ENCODE measurements around the gene EXOSC7.

EXOSC7 gene

DNA sequence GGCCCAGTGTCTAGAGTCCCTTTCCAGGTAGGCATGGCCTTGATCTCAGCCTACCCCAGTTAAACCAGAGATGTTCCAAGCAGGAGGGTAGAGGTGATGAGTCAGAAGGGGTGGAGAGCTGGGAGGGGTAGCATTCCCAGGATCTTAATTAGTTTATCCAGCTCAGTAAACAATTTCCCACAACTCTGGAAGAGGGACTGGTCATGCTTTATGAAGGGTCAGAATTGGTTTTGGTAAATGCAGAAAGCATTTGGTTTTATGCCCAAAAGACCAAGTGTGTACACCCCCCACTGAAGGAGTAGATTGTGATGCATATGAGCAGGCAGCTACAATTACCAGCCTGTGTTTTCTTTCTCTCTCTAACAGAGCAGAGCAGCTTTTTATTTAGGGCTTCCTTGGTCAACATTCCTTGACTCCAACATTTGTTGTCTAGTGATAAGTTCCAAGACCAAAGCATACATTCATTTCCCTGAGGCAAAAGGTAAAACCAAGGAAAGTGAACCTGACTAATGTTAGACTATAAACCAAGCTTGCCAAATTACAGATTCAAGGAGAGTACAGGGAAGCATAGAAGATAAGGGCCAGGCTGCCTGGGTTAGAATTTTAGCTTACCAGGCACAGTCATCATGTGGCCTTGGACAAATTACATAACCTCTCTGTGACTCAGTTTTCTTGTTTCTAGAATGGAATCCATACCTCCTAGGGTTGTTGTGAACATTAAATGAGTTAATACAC lies 17.6 kb downstream of the EXOSC7 start:
- DNase-seq, result no peak

DNA sequence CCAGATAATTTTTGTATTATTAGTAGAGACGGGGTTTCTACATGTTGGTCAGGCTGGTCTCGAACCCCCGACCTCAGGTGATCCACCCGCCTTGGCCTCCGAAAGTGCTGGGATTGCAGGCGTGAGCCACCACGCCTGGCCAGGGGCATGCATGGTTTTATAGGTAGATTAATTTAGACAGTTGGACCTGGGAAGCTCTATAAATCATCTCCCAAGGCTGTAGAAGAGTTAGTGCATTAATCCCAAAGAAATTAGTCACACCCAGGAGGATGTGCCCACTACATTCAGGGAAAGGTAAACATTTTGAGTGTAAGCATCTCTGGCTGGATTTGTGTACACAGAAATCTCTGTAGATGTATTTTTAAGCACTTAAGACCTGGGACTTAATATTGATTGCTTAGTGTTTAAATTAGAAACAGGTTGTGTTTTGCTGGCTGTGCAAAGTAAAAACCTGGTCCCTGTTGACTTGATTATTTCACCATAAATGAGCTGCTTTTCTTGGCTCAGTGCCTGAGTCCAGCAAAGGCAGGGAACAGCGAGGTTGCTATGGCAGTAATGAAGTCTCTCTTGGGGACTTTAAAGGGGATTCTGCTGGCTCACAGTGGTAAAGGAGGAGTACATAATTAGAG lies 19.2 kb downstream of the EXOSC7 start:
- no peak for DNase-seq

DNA sequence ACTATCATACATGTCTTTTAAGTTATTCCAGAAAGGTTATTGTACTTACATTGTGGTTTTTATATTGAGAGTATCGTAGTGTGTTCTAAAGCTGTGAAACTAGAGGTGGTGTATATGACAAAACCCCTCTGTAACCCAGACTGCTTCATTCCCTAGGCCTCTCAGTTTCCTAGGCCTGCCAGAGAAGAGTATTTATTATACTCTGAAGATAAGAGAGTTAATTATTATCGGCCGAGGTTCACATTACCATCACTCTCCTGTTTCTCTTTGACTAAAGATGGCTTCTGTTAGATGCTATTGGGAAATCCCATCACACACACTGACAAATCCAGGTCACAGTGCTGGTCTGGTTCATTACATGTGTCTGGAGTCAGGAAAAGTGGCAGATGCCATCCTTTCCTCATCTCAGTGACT lies 20.5 kb downstream of the EXOSC7 start:
- DNase-seq, result no peak

DNA sequence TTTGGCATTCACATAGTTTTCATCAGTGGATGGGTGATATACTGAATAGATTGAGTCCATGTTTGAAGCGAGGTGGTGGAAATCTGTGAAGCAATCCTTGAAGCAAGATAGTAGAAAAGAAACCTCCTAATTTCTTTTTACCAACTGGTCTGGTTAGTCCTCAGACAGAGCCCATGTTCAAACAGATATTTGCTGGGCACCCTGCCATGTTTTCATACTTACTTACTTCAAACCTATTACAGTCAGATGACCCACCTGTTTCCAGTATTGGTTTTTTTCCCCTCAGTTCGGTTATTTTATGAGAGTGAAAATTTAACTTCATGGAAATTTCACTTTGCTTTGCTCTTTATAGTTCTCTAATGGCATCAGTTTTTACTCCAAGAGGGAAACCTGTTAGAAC lies 23.7 kb downstream of the EXOSC7 start:
- DNase-seq, result no peak

DNA sequence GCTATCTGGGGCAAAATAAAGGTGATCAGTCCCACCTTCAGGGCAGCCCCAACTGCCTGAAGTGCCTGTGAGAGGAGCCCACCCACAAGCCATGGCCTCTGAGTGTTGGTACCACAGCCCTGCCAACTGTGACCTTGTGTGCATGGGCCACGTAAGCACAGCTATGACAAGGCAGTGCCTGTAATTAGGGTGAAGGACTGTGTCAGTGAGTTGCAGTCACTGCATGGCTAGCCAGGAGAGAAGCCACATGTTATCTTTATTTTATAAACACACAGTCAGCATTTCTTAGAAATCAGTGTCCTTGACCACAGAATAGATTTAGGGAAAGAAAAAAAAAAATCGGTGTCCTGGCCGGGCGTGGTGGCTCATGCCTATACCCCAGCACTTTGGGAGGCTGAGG lies 24.8 kb downstream of the EXOSC7 start:
- DNase-seq, result no peak

DNA sequence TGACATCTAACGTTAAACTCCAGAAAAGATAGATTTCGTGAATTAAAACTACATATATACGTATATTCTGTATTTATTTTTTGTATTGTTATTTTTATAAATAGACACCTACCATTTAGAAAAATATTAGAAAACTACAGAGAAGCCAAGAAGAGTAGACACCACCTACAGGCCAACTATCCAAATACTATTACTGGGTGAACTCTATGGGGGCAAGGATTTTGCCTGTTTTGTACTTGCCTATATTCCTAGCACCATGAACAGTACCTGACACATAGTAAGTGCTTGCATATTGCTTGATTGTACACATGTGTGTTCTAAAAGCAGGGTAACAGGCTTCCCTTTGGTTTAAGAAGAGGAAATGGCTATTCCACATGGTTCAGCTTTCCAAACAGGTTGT lies 25.7 kb downstream of the EXOSC7 start:
- no peak for DNase-seq

DNA sequence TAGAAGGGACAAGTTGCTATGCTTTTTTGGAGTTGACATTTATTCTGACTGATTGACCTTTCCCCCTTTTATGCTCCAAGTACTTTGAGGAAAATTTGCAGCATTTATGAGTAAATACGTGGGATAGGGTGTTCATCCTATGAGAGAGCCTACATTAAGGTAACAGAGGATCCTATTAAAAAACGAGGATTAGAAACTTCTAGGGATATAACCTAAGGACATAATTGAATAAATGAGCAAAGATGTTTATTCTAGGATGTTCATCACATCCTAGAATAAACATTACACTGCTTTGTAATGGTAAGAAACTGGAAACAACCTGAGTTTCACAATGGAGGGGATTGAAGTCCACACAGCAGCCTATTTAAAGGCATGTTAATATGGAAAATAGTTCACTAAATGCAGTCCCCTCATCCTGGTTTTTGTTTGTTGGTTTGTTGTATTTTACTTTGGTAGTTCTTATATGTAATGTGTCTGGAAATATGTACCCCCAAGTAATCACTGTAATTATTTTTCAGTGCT lies 26.2 kb downstream of the EXOSC7 start:
- no peak for DNase-seq

DNA sequence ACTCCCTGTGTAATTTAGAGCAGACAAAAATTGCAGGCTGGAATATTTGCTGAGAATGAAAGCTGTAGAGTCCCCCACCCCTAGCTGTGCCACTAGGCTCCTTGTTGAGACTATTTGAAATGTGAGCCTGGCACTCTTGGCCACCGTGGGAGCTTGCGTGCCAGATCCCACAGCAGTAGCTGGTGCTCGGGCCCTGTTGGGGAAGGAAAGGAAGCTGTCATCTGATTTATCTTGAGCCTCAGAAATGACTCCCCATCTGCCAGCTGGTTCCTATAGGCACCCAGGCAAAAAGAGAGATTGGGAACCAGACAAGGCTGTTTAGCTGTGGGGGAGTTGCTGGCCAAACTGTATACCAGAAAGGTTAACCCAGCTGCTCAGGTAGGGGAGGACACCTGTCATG lies 26.7 kb downstream of the EXOSC7 start:
- no peak for DNase-seq

DNA sequence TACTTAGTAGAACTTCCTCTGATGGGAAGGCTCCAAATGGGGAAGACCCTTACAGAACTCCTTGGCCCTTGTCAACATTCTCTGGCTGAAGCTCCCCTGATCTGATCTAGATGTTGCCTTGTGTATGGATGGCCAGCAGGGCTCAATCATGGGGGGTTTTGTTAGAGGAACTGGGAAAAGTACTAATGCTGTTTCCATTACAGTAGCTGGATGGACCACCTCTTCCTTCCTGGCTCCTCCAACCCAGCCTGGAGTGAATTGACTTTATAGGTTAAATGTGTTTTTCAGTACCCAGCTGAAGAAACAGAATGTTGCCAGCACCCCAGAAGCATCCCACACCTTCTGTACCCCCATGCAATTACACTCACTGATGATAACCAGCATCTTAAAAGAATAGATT lies 27.4 kb downstream of the EXOSC7 start:
- no peak for DNase-seq

DNA sequence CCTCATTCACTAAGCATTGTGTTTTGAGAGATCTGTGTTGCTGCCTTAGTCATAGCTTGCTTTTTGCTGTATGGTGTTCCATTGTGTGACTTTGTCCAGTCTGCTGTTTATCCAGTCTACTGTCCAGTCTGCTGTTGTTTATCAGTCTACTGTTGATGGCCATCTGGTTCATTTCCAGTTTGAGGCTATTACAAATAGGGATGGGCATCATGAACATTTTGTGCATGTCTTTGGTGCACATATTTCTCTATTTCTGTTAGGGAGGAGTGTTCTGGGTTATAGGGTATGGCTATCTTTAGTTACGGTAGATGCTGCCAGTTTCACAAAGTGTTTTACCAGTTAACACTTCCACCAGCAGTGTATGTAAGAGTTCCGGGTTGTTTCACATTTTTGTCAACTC lies 27.8 kb downstream of the EXOSC7 start:
- DNase-seq, result no peak

DNA sequence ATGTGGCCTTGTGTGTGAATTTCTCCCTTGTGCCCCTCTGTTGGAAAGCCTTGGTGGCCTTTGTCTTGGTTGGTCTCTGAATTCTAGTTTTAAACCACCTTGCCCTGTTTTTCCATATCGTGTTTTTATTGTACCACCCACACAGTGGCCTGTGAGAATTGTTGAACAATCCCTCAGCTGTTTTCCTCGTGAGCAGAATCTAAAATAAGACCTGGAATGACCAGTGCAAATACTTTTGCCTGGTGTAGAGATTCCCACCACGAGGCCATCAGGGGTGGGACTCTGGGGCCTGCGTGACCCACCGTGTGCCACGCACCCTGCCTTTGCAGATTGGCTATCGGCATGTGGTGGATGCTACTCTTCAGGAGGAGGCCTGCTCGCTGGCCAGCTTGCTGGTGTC lies 31.0 kb downstream of the EXOSC7 start:
- DNase-seq, result no peak

DNA sequence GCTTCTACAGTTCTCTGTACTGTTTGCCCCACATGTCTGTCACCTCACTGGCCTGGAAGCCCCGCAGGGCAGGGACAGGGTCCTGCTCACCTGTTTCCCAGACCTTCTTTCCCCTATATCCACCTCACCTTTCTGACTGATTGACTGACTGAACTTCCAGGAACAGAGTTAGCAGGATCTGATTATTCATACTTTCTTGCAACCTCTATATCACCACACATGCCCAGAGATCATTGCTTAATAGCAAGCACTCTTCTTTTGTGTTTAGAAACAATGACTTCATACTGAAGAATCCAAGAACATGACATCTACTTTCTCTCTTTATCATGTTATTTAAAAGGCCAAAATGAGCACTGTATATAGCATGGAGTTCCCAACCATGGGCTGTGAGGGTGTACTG lies 32.1 kb downstream of the EXOSC7 start:
- DNase-seq, result no peak

DNA sequence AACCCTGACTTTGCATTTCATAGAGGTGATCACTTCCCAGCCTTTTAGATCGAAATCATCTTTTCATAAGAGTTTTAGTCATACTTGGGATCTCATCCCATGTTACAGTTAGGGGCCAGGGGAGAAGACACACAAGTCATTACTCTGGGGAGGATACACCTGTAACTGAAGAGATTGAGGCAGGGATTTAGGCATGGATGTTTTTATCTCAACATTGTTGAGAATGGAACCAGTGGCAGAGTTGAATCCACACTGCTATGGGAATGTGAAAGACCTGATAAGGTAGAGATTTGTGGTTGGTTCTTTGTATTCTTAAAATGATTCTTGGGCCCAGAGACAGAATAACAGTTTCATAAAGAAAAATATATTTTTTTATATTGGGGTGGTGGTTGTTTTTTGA lies 33.8 kb downstream of the EXOSC7 start:
- DNase-seq, result no peak

DNA sequence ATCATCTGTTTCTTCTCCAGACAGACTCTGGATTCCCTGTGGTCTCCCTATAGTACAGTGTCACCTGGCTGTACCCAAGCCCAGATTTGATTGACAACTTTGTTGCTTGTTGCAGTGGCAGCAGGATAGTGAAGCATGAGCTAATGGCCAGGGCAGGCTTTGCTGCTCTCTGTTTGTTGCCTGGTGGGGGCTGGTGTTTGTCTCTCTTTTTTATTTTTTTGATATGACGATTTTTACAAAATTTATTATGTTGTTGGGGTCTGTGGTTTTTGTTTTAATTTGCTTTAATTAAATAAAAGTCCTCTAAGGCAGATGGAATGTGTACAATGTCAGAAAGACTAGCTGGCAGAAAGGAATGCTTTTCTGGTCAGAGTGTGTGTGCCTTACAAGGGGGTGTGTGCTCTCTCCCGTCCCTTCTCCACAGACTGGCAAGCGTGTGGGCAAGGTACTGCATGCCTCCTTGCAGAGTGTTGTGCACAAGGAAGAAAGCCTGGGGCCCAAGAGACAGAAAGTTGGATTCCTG lies 34.8 kb downstream of the EXOSC7 start:
- no peak for DNase-seq

DNA sequence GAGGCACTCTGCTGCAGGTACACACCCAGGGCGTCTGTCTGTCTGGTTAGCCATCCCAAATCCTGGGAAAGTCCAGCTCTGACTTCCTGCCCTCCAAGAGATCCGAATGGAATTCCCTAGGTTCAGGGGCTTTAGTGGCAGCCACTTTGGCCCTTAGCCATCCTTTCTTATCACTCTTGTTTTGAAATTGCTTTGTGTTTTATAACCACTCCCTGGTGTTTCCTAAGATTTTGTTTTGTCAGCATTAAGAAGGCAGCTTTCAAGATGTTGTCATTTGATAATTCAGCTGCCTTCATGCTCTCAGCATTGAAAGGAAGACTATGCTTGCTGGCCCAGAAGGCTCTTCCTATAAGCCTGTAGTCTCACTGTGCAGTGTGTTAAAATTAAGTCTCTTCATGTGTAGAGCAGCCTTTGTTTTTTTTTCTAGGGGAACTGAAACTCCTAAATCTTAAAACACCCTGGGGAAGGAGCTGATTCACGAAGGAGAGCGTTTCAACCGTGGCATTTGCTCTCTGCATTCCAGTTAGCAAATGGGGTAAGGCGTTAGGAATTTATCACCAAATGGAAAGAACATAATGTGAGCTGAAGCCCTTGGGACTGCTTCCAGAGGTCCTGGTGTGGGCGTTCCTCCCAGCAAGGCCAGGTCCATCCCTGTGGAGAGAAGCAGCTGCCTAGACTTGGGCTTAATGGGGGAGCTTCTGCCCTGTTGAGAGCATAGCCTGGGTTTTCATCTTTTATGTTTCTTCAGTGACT lies 35.9 kb downstream of the EXOSC7 start:
- no peak for DNase-seq

DNA sequence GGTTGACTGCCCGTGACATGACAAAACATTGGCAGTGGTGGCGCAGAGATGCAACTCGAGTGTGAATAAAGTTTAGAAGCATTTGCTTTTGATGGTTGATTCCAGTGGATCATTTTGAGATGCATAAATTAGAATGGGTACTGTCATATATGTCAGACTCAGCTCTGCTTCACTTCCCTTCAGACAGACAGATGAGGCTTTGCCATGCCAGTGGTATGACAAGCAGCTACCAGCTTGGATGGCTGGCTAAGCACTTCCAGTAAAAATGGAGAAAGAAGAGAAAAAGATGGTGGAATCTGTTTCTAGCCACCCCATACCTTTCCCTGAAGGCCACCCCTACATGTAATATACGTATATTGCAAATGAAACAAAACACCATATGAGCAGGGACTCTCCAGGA lies 36.5 kb downstream of the EXOSC7 start:
- no peak for DNase-seq

DNA sequence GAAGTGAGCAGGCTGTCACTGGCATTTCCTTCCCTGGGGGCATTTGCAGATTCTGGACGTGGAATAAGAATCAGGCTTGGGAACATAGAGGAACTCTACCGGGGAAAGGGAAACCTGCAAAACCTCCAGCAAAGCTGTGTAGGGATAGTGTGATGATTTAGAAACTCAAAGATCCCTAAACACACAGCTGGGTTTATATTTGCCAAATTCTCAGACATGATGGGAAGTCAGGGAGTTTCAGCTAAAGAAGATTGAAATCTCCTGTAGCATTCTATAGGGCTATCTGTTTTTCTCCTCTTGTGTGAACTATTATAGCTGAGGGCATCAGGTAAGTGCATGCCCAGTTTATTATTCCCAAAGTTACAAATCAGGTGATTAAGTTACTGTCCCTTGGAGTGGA lies 40.9 kb downstream of the EXOSC7 start:
- DNase-seq, result no peak

DNA sequence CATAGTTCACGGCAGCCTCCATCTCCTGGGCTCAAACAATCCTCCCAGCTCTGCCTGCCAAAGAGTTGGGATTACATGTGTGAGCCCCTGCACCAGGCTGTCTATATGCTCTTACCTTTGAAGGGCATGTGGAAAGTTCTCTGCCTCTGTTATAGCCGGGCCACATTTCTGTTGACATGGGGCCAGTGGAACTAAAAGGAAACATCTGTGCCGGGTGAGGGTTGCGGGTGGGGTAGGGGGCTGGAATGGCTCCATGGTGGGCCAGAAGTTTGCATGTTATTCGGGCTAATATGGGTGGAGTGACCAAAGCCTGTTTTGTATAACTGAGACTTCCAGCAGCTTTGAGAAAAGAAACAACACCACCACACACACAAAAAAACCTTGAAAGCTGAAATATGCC lies 41.8 kb downstream of the EXOSC7 start:
- no peak for DNase-seq

DNA sequence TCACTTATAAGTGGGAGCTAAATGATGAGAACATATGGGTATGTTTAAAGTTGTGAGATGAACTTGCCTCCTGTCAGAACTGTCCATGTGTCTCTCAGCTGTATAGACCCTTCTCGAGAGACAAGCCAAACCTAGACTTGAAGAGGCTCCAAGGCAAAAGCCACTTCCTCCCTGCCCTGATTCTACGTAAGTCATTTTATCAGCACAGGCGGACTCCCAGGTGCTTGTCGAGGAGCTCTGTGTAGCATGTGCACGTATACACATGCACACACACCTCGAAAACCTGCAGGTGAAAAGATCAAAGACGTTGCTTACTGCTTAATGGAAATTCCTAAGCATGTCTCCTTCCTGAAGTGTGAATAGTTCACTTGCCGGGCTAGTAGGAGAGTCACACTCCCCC lies 44.5 kb downstream of the EXOSC7 start:
- peak; percentile 41 for DNase-seq

DNA sequence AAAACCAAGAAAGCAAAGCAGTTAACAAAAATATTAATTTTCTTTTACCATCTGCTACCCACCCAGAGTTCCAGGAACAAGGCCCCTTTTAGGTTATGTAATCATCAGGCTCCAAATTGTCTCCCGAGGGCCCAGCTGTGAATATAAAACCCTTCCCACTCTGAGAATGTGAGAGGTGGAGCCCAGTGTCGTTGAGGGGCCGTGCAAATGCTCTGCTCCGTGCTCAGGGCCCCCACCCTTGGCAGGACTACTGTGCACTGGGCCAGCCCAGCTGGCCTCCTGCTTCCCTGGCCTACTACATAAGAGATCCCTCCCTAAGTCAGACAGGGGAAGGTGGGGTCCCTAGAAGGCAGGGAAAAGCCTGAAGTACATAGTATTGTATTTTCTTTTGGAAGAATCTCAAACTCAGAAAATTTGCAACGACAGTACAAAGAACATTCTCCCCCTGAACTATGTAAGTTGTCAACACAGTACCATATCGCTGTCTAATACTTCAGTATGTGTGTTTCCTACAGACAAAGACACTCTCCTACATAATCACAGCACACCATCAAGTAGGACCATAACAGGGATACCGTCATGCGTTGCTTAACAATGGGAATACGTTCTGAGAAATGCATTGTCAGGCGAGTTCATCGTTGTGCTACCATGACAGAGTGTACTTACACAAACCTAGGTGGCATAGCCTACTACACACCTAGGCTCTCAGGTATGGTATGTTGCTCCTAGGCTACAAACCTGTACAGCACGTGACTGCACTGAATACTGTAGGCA lies 45.7 kb downstream of the EXOSC7 start:
- DNase-seq, result no peak

DNA sequence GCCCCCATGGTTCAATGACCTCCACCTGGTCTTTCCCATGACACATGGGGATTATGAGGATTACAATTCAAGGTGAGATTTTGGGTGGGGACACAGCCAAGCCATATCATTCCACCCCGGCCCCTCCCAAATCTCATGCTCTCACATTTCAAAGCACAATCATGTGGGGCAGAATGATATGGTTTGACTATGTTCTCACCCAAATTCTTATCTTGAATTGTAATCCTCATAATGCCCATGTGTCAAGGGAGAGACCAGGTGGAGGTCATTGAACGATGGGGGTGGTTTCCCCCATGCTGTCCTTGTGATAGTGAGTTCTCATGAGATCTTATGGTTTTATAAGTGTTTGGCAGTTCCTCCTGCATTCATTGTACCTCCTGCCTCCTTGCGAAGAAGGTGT lies 47.6 kb downstream of the EXOSC7 start:
- DNase-seq, result no peak

DNA sequence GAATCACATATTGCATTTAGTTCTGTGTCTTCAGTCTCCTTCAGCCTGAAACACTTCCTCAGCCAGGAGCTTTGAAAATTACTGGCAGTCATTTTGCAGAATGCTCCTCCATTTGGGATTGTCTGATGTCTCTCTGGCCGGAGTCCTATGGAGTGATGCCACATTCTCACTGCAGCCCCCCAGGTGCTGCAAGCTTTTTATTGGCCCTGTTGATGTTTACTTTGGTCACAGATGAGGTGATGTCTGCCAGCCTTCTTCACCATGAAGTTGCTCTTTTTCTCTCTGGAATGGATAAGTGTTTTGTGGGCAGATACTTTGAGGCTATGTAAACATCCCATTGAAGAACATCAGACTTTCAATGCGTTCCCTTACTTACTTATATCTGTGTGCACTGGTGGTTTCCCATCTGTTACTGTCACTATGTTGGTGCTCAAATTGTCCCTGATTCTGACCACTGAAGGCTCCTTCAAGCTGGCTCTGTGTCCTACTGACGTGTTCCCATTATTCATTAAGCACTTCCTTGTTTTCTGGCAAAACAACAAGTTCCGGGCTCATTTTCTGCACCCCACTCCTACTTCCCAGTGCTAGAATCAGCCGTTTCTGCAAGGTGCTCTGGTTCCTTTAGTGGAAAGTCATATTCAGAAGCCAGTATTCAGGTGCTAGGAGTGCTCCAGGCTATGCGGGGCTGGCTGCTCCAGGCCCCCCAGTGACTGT lies 48.7 kb downstream of the EXOSC7 start:
- no peak for DNase-seq

Data from CD4-positive, alpha-beta T cell treated with Interleukin-17A for 4 hours (primary cell).